HG03469 (cell line): Measurements from ENCODE around the gene WFDC6.

Experiments used
- ATAC-seq: cut with Tn5 transposase; IDR thresholded peaks from one replicate; pipeline ENCODE4 v1.9.1; 2021; ENCODE audit warnings: mild to moderate bottlenecking, moderate library complexity, moderate number of reproducible peaks; ENCODE audit not compliant: unreplicated experiment

Gene WFDC6

DNA sequence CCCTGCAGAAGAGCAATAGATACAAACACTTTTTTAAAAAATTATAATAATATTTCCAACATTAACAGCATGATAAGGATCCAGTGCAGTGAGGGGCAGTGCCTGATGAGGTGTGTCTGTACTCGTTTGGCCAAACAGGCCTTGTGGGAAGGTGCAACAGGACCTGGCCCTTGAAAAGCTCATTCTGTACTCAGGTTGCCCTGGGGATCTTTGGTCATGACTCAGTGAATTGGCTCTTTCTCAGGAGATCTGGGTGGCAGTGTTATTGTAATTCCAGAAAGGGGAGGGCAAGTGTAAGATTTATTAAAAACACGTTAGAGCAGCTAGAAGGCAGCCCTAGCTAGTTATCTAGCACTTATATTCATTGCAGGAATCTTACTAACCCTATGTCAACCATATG is 21.0 kb downstream of the WFDC6 start:
- no peak for ATAC-seq

DNA sequence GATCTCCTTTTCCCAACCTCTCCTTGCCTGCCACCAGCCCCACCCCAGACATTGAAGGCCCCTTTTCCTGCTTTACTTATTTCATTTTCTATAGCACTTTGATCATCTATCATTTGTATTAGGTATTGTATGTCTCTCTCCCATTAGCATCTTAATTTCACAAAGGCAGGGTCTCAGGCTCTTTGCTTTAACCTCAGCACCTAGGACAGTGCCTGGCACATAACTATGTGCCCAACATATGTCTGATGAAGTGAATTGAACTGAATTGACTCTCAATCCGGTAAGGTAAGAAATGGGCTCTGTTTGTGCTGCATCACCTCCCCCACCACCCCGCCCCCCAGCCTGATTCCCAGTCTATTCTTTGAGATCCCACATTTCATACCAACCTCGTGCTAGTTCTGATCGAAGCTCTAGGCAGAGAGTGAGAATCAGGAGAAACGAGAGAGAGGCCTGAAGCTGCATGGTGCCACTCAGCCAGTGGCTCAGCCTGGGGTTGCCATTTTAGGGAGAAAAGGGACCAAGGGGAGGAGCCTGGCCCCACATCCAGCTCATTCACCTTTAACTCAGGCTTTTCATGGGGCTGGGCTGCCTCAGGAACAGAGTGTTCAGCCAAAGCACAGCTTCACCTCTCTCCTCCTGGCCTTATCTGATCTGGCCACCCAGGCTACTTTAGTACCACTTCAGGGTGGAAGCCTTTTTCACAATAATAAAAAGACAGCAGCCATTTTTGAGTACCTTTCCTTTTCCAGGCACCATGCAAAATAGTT is 24.0 kb downstream of the WFDC6 start, which contains the start of gene SPINT3:
SPINT3 (minus strand) TSS at position 476 of the 767 bp plus-strand sequence; CDS start at position 462, 14 bp downstream.
- no peak for ATAC-seq

DNA sequence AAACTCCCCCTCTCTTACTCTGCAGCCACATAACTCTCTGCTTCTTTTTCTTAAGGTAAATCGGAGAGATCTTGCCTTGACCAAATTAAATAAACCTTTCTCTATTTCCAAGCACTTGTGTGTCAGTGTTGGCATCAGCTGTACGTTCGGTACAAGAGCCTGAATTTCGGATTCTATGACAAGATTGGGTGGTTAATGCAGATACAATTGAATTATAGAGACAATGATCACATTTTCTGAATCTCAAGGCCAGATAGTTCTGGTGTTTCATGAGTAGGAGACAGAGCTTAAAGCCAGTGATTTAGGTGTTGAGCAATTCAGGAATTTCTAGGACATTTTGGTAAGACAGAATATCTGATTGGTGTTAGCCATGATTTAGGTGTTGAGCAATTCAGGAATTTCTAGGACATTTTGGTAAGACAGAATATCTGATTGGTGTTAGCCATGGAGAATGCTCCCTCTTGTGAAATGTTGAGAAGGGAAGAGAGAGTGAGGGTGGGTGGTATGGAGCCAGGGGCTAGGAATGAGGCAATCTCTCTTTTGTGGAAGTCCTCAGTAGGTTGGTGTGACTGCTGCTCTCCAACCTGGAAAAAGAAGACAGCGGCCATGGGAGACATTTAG is 28.9 kb downstream of the WFDC6 start:
- no peak for ATAC-seq

DNA sequence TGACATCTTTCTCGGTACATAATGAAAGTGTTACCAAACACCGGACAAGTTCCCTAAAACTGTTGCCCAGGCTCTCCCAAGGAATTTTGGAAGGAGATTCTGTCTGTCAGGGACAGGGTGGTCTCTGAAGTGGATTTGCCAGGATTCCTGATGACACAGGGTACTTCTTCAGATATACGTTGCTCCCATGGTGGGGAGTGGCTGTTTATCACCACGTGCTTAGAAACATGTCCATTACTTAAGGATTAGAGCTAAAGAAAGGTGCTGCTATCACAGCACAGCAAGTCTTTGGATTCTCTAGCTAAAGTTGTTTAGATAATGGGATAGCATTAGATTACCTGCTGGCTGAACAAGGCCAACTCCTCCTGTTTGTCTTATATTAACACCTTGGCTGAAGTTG is 30.2 kb downstream of the WFDC6 start:
- no peak for ATAC-seq

DNA sequence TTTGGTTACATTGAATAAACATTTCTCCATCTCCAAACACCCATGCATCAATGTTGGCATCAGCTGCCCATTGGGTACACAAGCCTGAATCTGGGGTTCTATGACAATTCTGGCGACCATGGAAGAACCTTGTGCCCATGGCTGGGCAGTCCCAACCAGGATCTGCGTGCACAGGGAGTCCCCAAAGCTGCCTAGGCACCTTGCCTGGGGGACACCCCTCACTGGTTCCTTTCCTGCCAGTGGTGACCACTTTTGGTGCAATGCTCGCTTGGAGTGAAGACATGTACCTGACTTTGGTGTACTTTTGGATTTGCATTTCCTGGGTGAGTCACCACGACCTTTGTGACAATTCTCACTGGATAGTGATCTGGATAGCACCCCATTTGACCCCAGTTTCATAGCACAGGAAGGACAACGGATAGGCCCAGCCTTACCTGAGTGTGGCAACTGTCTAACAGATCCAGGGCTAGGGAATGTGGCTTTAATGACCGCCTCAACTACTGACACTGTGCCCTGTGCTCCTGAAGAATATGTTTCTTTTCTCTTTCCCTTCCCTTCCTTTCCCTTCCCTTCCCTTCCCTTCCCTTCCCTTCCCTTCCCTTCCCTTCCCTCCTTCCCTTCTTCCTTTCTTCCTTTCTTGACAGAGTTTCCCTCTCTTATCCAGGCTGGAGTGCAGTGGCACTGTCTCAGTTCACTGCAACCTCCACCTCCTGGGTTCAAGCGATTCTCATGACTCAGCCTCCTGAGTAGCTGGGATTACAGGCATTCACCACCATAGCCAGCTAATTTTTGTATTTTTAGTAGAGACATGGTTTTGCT is 31.0 kb downstream of the WFDC6 start:
- ATAC-seq: no peak

DNA sequence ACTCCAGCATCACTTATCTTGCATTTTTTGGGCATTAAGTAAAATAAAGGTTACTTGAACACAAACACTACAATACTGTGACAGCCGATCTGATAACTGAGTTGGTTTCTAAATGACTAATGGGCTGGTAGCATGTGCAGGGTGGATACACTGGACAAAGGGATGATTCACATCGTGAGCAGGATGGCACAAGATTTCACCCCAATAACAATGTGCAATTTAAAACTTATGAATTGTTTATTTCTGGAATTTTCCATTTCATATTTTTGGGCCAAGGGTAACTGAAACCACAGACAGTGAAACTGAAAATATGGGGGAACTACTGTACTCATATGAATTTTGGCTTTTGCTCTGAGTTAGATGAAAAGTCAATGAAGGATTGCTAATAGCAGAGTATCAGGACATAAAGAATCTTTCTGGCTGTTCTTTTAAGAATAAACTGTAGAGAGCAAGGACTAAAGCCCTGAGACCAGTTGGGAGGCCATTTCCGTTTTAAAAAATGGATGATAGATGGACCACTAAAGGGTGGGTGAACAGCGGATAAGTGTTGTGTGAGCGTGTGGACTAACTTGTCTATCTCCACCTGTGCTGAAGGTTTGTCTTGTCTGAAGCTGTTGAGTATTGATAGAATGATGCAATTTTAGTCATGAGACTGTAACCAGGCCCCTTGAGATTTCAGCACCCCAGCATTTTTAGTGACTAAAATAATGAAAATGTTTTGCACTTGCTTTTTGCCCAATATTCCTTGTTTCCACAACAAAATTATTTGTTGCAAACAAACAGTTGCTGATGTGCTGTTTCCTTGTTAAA is 32.1 kb downstream of the WFDC6 start:
- no peak for ATAC-seq

DNA sequence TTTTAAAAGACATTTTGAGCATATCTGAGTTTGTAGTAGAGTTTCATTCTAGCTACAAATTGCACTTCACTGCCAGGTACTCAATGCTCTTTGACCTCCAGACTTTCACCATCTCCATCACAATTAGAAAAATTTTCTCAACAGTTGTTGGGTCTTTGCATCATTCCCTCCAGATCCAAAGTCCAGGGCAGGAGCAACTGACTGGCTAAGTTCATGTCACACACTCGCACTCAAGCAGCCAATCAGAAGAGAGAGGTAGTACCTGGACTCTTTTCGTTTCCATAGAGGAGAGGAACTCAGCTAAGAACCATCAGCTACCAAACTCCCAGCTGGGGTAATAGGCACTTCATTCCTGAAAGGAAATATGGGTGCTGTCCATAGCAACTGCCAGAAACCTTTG is 32.9 kb downstream of the WFDC6 start:
- ATAC-seq: no peak

DNA sequence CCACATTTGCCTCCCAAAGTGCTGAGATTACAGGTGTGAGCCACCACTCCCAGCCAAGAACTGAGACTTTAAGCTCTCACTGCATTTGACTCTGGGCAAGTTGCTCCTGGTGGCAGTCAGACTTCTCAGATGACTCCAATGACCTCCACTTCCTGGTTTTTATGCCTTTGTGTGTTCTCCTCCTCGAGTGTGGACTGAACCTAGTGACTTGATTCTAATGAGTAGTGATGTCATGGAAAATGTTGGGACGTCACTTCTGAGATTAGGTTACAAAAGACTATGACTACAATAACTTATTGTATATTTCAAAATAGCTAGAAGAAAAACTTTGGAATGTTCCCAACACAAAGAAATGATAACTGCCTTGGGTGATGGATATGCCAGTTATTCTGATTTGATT is 35.9 kb downstream of the WFDC6 start:
- ATAC-seq: no peak

DNA sequence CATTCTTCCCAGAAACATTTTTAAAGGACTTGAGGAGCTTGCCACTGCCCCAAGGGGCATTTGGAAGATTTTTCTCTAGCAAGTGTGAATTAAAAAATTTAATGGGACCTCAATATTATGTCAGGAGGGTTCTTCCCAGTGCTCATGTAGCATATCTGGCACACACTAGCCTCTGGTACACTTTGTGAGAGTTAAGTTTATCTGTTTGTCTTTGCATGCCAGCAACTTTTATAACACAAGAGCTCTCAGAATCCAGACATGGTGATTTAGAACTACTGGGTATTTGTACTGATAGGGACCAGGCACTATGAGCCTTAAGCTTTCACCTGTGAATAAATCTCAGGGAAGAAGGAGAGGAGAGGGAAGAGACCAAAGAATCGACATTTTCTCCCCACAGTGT is 36.7 kb downstream of the WFDC6 start:
- ATAC-seq: no peak

DNA sequence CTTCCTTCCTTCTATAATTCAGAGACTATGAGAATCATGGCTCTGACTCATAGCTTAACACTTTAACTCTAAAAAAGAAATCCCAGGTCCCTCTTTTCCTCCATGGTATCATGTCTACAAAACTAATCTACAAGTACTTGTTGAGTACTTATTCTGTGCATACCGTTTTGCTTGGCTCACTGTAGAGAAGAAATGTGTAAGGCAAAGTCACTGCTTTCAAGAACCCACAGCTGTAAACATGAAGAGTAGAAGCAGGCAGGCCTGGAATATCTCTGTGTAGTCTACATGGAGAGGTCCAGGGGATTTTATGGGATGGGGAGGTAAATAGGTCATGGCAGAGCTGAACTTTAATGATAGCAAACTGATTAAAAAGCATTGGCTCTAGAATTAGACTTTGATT is 37.7 kb downstream of the WFDC6 start:
- no peak for ATAC-seq

DNA sequence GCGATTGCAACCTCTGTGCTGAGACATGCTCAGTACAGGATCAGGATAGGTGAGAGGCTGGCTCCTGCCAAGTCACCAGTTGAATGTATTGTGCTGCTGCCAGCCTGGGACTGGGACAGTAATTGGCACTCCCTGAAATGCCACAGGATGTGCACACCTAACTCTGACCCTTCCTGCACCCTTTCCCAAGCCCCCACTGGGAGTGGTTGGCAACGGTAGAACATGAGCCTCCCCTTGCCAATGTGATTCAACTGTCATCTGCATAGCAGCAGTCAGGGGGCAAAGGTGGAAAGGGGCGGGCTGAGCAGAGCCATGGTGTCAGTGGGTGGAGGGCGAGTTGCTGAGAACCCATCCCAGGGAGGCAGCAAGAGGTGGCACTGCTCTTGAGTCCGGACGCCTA is 39.3 kb downstream of the WFDC6 start:
- ATAC-seq: no peak

DNA sequence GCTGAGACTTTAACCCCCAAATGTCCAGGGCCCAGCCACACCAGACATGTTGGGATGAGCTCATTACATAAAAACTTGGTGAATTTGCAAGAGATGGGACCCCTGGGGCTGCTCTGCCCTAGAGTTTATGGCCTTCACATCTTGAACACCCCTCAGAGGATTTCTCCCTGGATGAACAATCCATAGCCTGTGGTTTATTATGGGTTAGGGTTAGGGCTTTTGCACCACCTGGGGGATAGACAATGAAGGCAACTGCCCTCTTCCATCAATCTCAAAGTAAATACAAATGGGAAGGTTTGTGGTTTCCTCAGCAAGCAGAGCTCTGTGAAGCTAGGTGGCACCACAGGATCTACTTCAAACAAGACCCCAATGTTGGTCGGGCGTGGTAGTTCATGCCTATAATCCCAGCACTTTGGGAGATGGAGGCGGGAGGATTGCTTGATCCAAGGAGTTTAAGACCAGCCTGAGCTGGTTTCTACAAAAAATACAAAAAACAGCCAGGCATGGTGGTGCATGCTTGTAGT is 41.2 kb downstream of the WFDC6 start:
- no peak for ATAC-seq

DNA sequence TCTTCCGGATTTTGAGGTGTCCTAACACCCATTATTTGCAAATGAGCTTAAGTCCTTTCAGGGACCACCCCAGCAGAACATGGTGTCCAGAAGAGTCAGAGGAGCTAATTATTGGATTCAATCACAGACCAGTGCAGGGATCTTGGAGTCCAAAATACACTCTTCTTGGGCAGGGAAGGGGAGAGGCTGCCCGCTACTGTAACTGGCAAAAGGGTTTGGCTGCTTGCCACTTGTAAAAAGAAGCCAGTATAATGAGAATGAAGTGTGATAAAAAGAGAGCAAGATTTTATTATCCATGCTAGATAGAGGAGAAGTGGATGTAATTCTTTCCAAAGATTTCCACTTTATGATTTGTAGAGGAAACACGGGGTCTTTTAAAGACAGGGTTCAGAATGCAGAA is 43.1 kb downstream of the WFDC6 start:
- no peak for ATAC-seq

DNA sequence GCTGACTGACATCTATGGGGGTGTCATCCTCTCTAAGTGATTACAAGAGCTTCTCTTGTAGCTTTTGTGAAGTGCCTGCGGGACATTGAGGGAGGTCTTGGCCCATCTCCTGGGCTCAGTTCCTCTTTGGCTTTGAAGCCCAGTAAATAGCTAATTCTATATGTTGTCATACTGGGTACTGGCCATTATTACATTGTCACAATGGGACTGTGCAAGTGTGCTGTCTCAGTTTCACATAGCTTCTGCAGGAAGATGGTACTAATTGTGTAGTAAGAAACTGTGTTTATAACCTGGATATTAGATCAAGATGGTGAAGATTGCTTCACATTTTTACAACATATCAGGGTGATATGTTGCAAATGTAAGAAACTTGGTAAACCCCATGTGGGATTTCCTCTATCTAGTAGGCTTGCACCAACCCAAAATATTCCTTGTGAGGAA is 43.8 kb downstream of the WFDC6 start:
- no peak for ATAC-seq

DNA sequence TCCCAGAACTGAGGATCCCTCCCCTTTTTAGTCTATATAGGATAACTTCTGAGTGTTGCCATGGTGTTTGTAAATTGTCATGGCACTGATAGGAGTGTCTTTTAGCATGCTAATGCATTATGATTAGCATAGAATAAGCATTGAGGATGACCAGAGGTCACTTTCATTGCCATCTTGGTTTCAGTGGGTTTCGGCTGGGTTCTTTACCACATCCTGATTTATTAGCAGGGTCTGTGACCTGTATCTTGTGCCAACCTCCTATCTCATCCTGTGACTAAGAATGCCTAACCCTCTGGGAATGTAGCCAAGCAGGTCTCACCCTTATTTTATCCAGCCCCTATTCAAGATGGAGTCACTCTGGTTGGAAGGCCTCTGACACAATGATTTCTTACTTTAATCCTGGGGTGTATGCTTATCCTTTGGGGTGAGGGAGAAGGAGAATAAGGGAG is 50.2 kb downstream of the WFDC6 start:
- no peak for ATAC-seq

DNA sequence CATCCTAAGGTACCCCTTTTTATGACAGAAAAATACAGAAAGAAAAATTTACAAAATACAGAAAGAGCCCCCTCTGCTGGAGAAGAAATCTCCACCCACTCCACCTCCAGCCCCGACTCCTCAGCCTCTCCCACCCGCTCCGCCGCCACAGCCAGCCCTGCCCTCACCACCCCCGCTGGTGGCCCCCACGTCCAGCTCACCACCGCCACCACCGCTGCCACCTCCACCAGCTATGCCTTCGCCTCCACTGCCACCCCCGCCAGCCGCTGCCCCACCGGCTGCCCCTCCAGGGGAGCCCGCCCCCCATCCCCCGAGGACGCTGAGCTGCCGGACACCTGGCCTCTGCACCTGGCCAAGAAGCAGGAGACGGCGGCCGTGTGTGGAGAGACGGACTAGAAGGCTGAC is 52.0 kb downstream of the WFDC6 start:
- ATAC-seq: no peak

DNA sequence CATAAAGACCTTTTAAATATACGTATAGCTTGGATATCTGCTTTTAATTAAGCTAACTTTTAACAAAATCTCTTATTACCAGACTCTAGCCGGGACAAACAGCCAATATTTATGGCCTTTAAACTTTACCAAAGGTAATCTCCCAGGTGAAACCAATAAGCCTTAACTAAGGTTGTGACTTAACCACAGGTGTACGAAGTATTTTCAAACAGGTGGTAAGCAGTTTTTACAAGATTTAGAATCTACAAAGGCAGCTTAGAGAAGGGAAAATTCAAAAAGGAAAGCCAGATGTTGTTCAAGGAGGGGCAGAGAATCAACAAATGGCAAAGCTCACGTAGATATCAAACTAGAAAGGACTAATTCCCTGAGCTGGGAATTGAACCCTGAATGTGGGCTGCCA is 53.9 kb downstream of the WFDC6 start:
- no peak for ATAC-seq

DNA sequence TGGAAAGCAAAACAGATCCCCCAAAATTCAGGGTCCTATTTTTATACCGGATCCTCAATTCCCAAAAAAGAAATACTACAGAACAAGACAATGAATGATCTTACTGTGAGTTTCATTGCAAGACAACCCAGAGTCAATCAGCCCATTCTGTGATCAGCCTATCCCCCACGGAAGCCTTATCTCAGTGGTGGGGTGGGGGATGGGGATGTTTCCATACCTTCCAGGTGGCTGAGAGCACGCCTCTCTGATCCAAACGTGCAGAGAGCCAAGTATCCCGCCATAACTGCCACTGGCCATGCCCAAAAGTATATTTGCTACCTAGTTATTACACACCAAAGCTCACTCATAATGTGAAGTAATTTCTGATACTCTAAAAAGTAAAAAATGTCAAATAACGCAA is 54.6 kb downstream of the WFDC6 start:
- no peak for ATAC-seq
